ENCODE data around the gene DPP6. TPM values are rescaled to one million over a fixed set of nuclear protein-coding genes. Genes with fewer than 3 reads are reported as not detected.

The DPP6 gene
- total and polyA plus RNA-seq, 2 of the 8 experiments (the other 6 are each of a cell fraction or from before 2014, with no cell fraction given): 4.7 to 6.8 TPM

- ChIA-PET POLR2A (ENCODE audit: partially characterized antibody) (no interaction called here), CTCF (ENCODE audit: partially characterized antibody) (interaction anchor here (1.1 kb wide), 1 partner anchor 22 kb away, joined by 4 read pairs; no protein-coding TSS in a partner anchor)
- no peak overlapping the region for H3K14ac ChIP-seq (ENCODE audit: insufficient read length)
- H2AK5ac ChIP-seq (ENCODE audit: low read depth, low read length): no peak overlapping the region
- no peak overlapping the region for H3K9ac ChIP-seq (replicated peaks in 1 of 4; ENCODE audit: extremely low read depth in 1 of 4, low read depth in 3 of 4, low read length in 3 of 4)
- peaks cover 7 to 11% of the 10 kb centered on the region in 2 experiments; a peak in 2 of 4 replicates for H3K9me3 ChIP-seq (ENCODE audit: insufficient read depth in 2 of 2, low read depth in 1 of 2, low read length in 1 of 2)
- no peak overlapping the region for H2BK12ac ChIP-seq (ENCODE audit: low read depth, low read length)
- 87% methylated on average over 5 of the region's 5 CpGs; no CpG with 5 or more reads in 1 of the 2 experiments for WGBS, 2 experiments (ENCODE audit: extremely low coverage in 1 of 2, insufficient coverage in 1 of 2, insufficient read length in 1 of 2, insufficient replicate concordance in 2 of 2, low coverage in 1 of 2, low lambda C conversion rate in 2 of 2, missing lambda C conversion rate in 1 of 2)
- DNase-seq (ENCODE audit: low read depth in 1 of 2, low spot score in 2 of 2) (no peak), FAIRE-seq (no peak)
- H3K4me2 ChIP-seq (ENCODE audit: insufficient read depth in 1 of 2, low read depth in 2 of 2, low read length in 2 of 2): no peak overlapping the region
- H4K8ac ChIP-seq (ENCODE audit: extremely low read depth, insufficient read depth, low read length): no peak overlapping the region
- H4K5ac ChIP-seq (ENCODE audit: insufficient read length, low read depth, low read length): no peak overlapping the region
- no peaks in the 10 kb centered on the region for H4K20me1 ChIP-seq (replicated peaks in 1 of 2; ENCODE audit: control insufficient read depth in 1 of 2, insufficient read depth in 2 of 2, low read length in 2 of 2)
- H3K79me1 ChIP-seq (ENCODE audit: low read depth, low read length): no peaks in the 10 kb centered on the region
- no peaks in the 10 kb centered on the region; the same call in 1 of the 2 replicates for H3K23me2 ChIP-seq (ENCODE audit: low read depth, low read length)
- no peaks in the 10 kb centered on the region for H3K4me1 ChIP-seq (replicated peaks in 1 of 4; ENCODE audit: control insufficient read depth in 3 of 4, insufficient read depth in 4 of 4, low read length in 3 of 4)
- H3K4me3 ChIP-seq (ENCODE audit: extremely low read depth in 1 of 4, insufficient read depth in 2 of 4, low read depth in 3 of 4, low read length in 4 of 4): no peak overlapping the region
- H2BK120ac ChIP-seq (replicated peaks; ENCODE audit: low read depth, low read length): no peak overlapping the region
- H4K91ac ChIP-seq (replicated peaks; ENCODE audit: insufficient read length, low read length): no peak overlapping the region
- H3K18ac ChIP-seq (ENCODE audit: extremely low read depth, low read length): no peak overlapping the region
- no peak overlapping the region for H2BK20ac ChIP-seq (ENCODE audit: low read length)
- no peak overlapping the region for H3K23ac ChIP-seq (ENCODE audit: insufficient read length)
- H3K56ac ChIP-seq (replicated peaks; ENCODE audit: insufficient read length, low read depth, low read length): no peak overlapping the region
- H3K27me3 ChIP-seq (replicated peaks in 1 of 4; ENCODE audit: control insufficient read depth in 3 of 4, extremely low read depth in 1 of 4, insufficient read depth in 3 of 4, low read length in 3 of 4): no peaks in the 10 kb centered on the region
- no peak overlapping the region for H3K4ac ChIP-seq (replicated peaks; ENCODE audit: insufficient read length, low read depth, low read length)
- TF ChIP-seq USF2 (IDR thresholded peaks at IDR 0.05; ENCODE audit: low read length) (no peak), MAFK (IDR thresholded peaks at IDR 0.05; ENCODE audit: low read depth, low read length) (no peak), RBBP5 (IDR thresholded peaks at IDR 0.05; ENCODE audit: borderline replicate concordance, low read depth, low read length) (no peak)
- H3K36me3 ChIP-seq (ENCODE audit: control insufficient read depth in 2 of 4, insufficient read depth in 4 of 4, low read length in 3 of 4): no peaks in the 10 kb centered on the region
- H3K27ac ChIP-seq (ENCODE audit: low read depth, low read length): no peak overlapping the region
- no peak overlapping the region for H2AFZ ChIP-seq (ENCODE audit: low read length)
- no peak overlapping the region for H2BK5ac ChIP-seq (ENCODE audit: low read depth, low read length)
- no peaks in the 10 kb centered on the region for H3K79me2 ChIP-seq (ENCODE audit: control insufficient read depth in 1 of 2, insufficient read depth in 2 of 2, low read length in 2 of 2)
- no peak overlapping the region for H2BK15ac ChIP-seq (ENCODE audit: low read length)
These were observed 667.8 kb downstream of the DPP6 start for GRCh38 chr7:154720016-154720415.
